ENCODE data around the gene ALMS1. TPM values are rescaled to one million over a fixed set of nuclear protein-coding genes. Genes with fewer than 3 reads are reported as not detected.

The ALMS1 gene
- total RNA-seq, 2 donors from 2014 or later: 18.5 to 69.3 TPM

DNA sequence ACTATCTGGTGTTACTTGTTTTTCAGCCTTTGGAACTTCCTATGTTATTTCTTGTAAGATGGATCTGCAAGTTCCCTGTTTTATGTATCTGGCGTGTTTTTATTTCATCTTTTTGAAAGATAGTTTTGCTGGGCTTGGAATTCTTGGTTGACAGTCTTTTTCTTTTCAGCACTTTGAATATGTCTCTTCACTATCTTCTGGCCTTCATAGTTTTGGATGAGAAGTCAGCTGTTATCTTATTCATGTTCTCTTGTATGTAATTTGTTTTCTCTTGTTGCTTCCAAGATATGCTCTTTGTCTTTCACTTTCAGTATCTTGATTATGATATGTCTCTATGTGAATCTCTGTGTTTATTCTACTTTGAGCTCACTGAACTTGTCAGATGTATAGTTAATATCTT lies 50.4 kb downstream of the ALMS1 start:
- no peak for DNase-seq (ENCODE audit: low spot score)
- no peaks in the 10 kb centered on the region for H3K27me3 ChIP-seq (replicated peaks; ENCODE audit: insufficient read depth)
- H3K36me3 ChIP-seq: peaks cover 0 to 6% of the 10 kb centered on the region in 2 donors

DNA sequence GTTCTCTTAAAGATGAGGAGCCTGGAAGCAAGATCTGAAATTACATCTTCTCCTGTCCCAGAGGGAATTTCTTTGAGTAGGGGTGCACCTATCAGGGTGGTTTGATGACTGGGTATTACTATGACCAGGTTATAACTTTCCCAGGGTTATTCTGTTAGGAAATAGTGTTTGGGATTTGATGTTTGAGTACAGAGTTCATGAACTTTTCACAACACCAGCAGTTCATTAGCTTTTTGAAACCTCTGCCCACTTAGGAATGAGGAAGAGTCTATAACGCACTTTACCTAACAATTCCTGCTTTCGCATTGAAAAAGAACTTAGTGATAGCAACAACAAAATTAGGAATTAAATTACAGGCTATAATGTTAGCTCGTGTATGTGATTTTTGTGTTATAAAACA lies 58.6 kb downstream of the ALMS1 start:
- H3K27ac ChIP-seq: no peak overlapping the region
- WGBS: 83% methylated on average over 3 of the region's 3 CpGs
- no peaks in the 10 kb centered on the region for H3K4me1 ChIP-seq (replicated peaks)
- TF ChIP-seq POLR2A (IDR thresholded peaks at IDR 0.05): no peak
- TF ChIP-seq, protein P1, sequence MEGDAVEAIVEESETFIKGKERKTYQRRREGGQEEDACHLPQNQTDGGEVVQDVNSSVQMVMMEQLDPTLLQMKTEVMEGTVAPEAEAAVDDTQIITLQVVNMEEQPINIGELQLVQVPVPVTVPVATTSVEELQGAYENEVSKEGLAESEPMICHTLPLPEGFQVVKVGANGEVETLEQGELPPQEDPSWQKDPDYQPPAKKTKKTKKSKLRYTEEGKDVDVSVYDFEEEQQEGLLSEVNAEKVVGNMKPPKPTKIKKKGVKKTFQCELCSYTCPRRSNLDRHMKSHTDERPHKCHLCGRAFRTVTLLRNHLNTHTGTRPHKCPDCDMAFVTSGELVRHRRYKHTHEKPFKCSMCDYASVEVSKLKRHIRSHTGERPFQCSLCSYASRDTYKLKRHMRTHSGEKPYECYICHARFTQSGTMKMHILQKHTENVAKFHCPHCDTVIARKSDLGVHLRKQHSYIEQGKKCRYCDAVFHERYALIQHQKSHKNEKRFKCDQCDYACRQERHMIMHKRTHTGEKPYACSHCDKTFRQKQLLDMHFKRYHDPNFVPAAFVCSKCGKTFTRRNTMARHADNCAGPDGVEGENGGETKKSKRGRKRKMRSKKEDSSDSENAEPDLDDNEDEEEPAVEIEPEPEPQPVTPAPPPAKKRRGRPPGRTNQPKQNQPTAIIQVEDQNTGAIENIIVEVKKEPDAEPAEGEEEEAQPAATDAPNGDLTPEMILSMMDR (IDR thresholded peaks at IDR 0.05): no peak
- TF ChIP-seq POLR2AphosphoS5 (IDR thresholded peaks at IDR 0.05): no peak
- DNase-seq (ENCODE audit: low spot score): no peak
- no peaks in the 10 kb centered on the region for H3K9me3 ChIP-seq
- H3K27me3 ChIP-seq (replicated peaks; ENCODE audit: insufficient read depth): no peaks in the 10 kb centered on the region
- intact Hi-C loops (cut with DNase I): no loop called here
- no peaks in the 10 kb centered on the region for H3K36me3 ChIP-seq
- H3K4me3 ChIP-seq: no peak overlapping the region

More for the DNA sequence above, 50.4 kb downstream of the ALMS1 start:
- intact Hi-C loops (cut with DNase I): no loop called here
- H3K9me3 ChIP-seq: no peaks in the 10 kb centered on the region
- 88% methylated on average over 1 of the region's 1 CpG for WGBS
- TF ChIP-seq, protein P1 (IDR thresholded peaks at IDR 0.05): no peak
- TF ChIP-seq POLR2A (IDR thresholded peaks at IDR 0.05): no peak
- TF ChIP-seq POLR2AphosphoS5 (IDR thresholded peaks at IDR 0.05): no peak
- H3K27ac ChIP-seq: no peak overlapping the region
- no peaks in the 10 kb centered on the region for H3K4me1 ChIP-seq (replicated peaks)
- no peak overlapping the region for H3K4me3 ChIP-seq

DNA sequence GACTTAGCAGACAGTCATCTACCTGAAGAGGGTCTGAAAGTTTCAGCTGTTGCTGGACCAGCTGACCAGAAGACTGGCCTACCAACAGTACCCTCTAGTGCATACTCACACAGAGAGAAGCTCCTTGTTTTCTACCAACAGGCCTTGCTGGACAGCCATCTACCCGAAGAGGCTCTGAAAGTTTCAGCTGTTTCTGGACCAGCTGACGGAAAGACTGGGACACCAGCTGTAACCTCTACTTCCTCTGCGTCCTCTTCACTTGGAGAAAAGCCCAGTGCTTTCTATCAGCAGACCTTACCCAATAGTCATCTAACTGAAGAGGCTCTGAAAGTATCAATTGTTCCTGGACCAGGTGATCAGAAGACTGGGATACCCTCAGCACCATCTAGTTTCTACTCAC lies 63.2 kb downstream of the ALMS1 start:
- 97% methylated on average over 3 of the region's 3 CpGs for WGBS
- Histone ChIP-seq H3K27ac (no peak overlapping the region), H3K36me3 (no peaks in the 10 kb centered on the region), H3K27me3 (replicated peaks; ENCODE audit: insufficient read depth) (no peaks in the 10 kb centered on the region), H3K4me3 (no peak overlapping the region), H3K4me1 (replicated peaks) (no peaks in the 10 kb centered on the region), H3K9me3 (no peaks in the 10 kb centered on the region)
- TF ChIP-seq POLR2AphosphoS5 (IDR thresholded peaks at IDR 0.05): no peak
- TF ChIP-seq, protein P1 (IDR thresholded peaks at IDR 0.05): no peak
- TF ChIP-seq POLR2A (IDR thresholded peaks at IDR 0.05): no peak
- intact Hi-C loops (cut with DNase I): no loop called here
- no peak for DNase-seq (ENCODE audit: low spot score)

DNA sequence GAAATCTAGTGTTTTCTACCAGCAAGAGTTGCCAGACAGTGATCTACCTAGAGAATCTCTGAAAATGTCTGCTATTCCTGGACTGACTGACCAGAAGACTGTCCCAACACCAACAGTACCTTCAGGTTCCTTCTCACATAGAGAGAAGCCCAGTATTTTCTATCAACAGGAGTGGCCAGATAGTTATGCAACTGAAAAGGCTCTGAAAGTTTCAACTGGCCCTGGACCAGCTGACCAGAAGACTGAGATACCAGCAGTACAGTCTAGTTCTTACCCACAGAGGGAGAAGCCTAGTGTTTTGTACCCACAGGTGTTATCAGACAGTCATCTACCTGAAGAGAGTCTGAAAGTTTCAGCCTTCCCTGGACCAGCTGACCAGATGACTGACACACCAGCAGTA lies 63.8 kb downstream of the ALMS1 start:
- intact Hi-C loops (cut with DNase I): no loop called here
- H3K9me3 ChIP-seq: no peaks in the 10 kb centered on the region
- no peaks in the 10 kb centered on the region for H3K4me1 ChIP-seq (replicated peaks)
- no peak overlapping the region for H3K4me3 ChIP-seq
- no peak overlapping the region for H3K27ac ChIP-seq
- TF ChIP-seq, protein P1 (IDR thresholded peaks at IDR 0.05): no peak
- TF ChIP-seq POLR2A (IDR thresholded peaks at IDR 0.05) (no peak), POLR2AphosphoS5 (IDR thresholded peaks at IDR 0.05) (no peak)
- H3K27me3 ChIP-seq (replicated peaks; ENCODE audit: insufficient read depth): no peaks in the 10 kb centered on the region
- H3K36me3 ChIP-seq: no peaks in the 10 kb centered on the region
- DNase-seq (ENCODE audit: low spot score): no peak

DNA sequence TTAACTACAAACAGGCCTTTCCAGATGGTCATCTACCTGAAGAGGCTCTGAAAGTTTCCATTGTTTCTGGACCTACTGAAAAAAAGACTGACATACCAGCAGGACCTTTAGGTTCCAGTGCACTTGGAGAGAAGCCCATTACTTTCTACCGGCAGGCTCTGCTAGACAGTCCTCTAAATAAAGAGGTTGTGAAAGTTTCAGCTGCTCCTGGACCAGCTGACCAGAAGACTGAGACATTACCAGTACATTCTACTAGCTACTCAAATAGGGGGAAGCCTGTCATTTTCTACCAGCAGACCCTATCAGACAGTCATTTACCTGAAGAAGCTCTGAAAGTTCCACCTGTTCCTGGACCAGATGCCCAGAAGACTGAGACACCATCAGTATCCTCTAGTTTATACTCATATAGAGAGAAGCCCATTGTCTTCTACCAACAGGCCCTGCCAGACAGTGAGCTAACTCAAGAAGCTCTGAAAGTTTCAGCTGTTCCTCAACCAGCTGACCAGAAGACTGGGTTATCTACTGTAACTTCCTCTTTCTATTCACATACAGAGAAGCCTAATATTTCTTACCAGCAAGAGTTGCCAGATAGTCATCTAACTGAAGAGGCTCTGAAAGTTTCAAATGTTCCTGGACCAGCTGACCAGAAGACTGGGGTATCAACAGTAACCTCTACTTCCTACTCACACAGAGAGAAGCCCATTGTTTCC lies 65.8 kb downstream of the ALMS1 start:
- TF ChIP-seq POLR2AphosphoS5 (IDR thresholded peaks at IDR 0.05): no peak
- TF ChIP-seq, protein P1 (IDR thresholded peaks at IDR 0.05): no peak
- TF ChIP-seq POLR2A (IDR thresholded peaks at IDR 0.05): no peak
- no peak overlapping the region for H3K27ac ChIP-seq
- no peak for DNase-seq (ENCODE audit: low spot score)
- H3K9me3 ChIP-seq: no peaks in the 10 kb centered on the region
- WGBS: 100% methylated on average over 1 of the region's 1 CpG
- intact Hi-C loops (cut with DNase I): no loop called here
- no peaks in the 10 kb centered on the region for H3K4me1 ChIP-seq (replicated peaks)
- H3K27me3 ChIP-seq (replicated peaks; ENCODE audit: insufficient read depth): no peaks in the 10 kb centered on the region
- no peak overlapping the region for H3K4me3 ChIP-seq
- no peaks in the 10 kb centered on the region for H3K36me3 ChIP-seq
